Motor neuron (in vitro differentiated cells): ENCODE data around the gene GRK2. TPM values are rescaled to one million over a fixed set of nuclear protein-coding genes. Genes with fewer than 3 reads are reported as not detected.

Source experiments
- ATAC-seq, 8 experiments: fragments of 200-7000 bp; cut with Tn5 transposase; replicated peaks in 6 of 8; 2 replicates each; pipeline ENCODE4 v1.8.0; 2021; ENCODE audit warnings: mild to moderate bottlenecking in 8 of 8, moderate library complexity in 8 of 8
- H3K27ac ChIP-seq, 2 donors: fragments of 250-450 bp; sonication (Bioruptor Pico); 2 replicates each; pipeline ENCODE4 v1.9.0; 2021; ENCODE audit warnings: antibody characterized with exemption in 2 of 2, mild to moderate bottlenecking in 2 of 2, moderate library complexity in 1 of 2
- H3K4me1 ChIP-seq, 2 donors: fragments of 250-450 bp; sonication (Bioruptor Pico); replicated peaks in 1 of 2; 2 replicates each; pipeline ENCODE4 v1.6.1; 2021; ENCODE audit warnings: antibody characterized with exemption in 2 of 2, mild to moderate bottlenecking in 2 of 2, moderate library complexity in 1 of 2
- H3K4me3 ChIP-seq, 5 donors: fragments of 250-450 bp; sonication (Bioruptor Pico); 2 replicates each; pipeline ENCODE4 v1.9.0; 2021; ENCODE audit warnings: antibody characterized with exemption in 5 of 5, mild to moderate bottlenecking in 5 of 5, moderate library complexity in 4 of 5
- WGBS, 10 experiments: fragments of 450-650 bp; shearing (Covaris generic); methylation state at CpG; one replicate each; pipeline ENCODE4 v1.0.0; 2022; 5-methylcytosine and 5-hydroxymethylcytosine counted together
- in situ Hi-C, 9 experiments: fragments of 400-800 bp; cut with MboI; loops; one replicate each; pipeline ENCODE4 v1.15.0; 2021; ENCODE audit warnings: low sequenced_read_pairs in 9 of 9, low pct_unique_long_range_greater_than_20kb in 2 of 9; ENCODE audit not compliant: unreplicated experiment in 9 of 9
- total RNA-seq, 8 experiments: library from RNA; unstranded; fragments of 300-600 nt; gene quantifications; 2 replicates each; pipeline versions ENCODE4 v1.2.3 to v1.2.4, GENCODE V29; 2022

Gene GRK2
- total RNA-seq, 8 experiments from 2014 or later = 13.8 to 40.5 (median 32.6) TPM

GRCh38 chr11:67322049-67322448 is 55.8 kb downstream of the GRK2 start:
- H3K27ac ChIP-seq = no peak overlapping the region
- no peak overlapping the region for H3K4me3 ChIP-seq
- H3K4me1 ChIP-seq = peaks cover 0 to 5% of the 10 kb centered on the region in 2 donors
- in situ Hi-C loops = no loop called here
- no peak for ATAC-seq
- WGBS, 10 experiments = 75 to 100% (median 93%) methylated on average over 1 to 3 of the region's 3 CpGs; no CpG with 5 or more reads in 5 of the 10 experiments

- Histone ChIP-seq H3K4me3 (no peak overlapping the region), H3K27ac (no peak overlapping the region), H3K4me1 (peaks cover 0 to 3% of the 10 kb centered on the region in 2 donors)
- no peak for ATAC-seq
- WGBS, 10 experiments = 78 to 100% (median 93%) methylated on average over 1 to 6 of the region's 7 CpGs; no CpG with 5 or more reads in 3 of the 10 experiments
- in situ Hi-C loops = no loop called here
Measured at GRCh38 chr11:67323526-67323925, 57.3 kb downstream of the GRK2 start.

GRCh38 chr11:67332081-67332691 is 65.9 kb downstream of the GRK2 start:
- no peak overlapping the region for H3K27ac ChIP-seq
- no peak overlapping the region for H3K4me3 ChIP-seq
- ATAC-seq = no peak
- in situ Hi-C loops = no loop called here
- 58 to 100% (median 93%) methylated on average over 1 to 3 of the region's 6 CpGs; no CpG with 5 or more reads in 1 of the 10 experiments for WGBS, 10 experiments
- H3K4me1 ChIP-seq = no peaks in the 10 kb centered on the region

Other genes with a start within 250 kb of the GRK2 start
- gene SYT12, start 243.3 kb upstream of the GRK2 start, total RNA-seq = 1 to 10 TPM in 5 of 8 experiments, under 1 TPM in 3; 0.40 to 4.8 (median 2.0) TPM
- 10 to 100 TPM in 1 of 8 experiments, 1 to 10 TPM in 1, under 1 TPM in 2, not detected in 4; 0.24 to 10.1 (median 1.2) TPM for gene RHOD, start 209.6 kb upstream of the GRK2 start, total RNA-seq
- gene KDM2A, start 147.2 kb upstream of the GRK2 start, total RNA-seq = 10 to 100 TPM; 20.5 to 83.0 (median 33.9) TPM
- 10 to 100 TPM; 14.5 to 43.1 (median 32.9) TPM for gene ANKRD13D, start 22.8 kb downstream of the GRK2 start, total RNA-seq
- 10 to 100 TPM in 2 of 8 experiments, 1 to 10 TPM in 3, under 1 TPM in 3; 0.54 to 26.8 (median 1.5) TPM for gene SSH3, start 37.1 kb downstream of the GRK2 start, total RNA-seq
- gene POLD4, start 87.1 kb downstream of the GRK2 start, total RNA-seq = 100 to 1,000 TPM in 1 of 8 experiments, 10 to 100 TPM in 5, 1 to 10 TPM in 2; 5.6 to 167 (median 24.4) TPM
- 1 to 10 TPM in 5 of 8 experiments, under 1 TPM in 3; 0.81 to 6.1 (median 1.7) TPM for gene CLCF1, start 107.1 kb downstream of the GRK2 start, total RNA-seq
- 10 to 100 TPM in 7 of 8 experiments, 1 to 10 TPM in 1; 4.0 to 25.5 (median 16.2) TPM for gene RAD9A, start 125.5 kb downstream of the GRK2 start, total RNA-seq
- 100 to 1,000 TPM in 4 of 8 experiments, 10 to 100 TPM in 4; 60.9 to 162 (median 104) TPM for gene PPP1CA, start 135.4 kb downstream of the GRK2 start, total RNA-seq
- 1 to 10 TPM in 1 of 8 experiments, under 1 TPM in 7; 0.15 to 2.2 (median 0.64) TPM for gene TBC1D10C, start 137.6 kb downstream of the GRK2 start, total RNA-seq
- 1 to 10 TPM in 3 of 8 experiments, under 1 TPM in 5; 0.16 to 2.1 (median 0.67) TPM for gene CARNS1, start 149.2 kb downstream of the GRK2 start, total RNA-seq
- 10 to 100 TPM; 21.8 to 48.3 (median 30.6) TPM for gene RPS6KB2, start 162.0 kb downstream of the GRK2 start, total RNA-seq
- under 1 TPM in 2 of 8 experiments, not detected in 6; 0.17 to 0.22 TPM for gene PTPRCAP, start 171.2 kb downstream of the GRK2 start, total RNA-seq
- 10 to 100 TPM; 23.3 to 93.7 (median 37.5) TPM for gene CORO1B, start 177.0 kb downstream of the GRK2 start, total RNA-seq
- gene GPR152, start 186.3 kb downstream of the GRK2 start, total RNA-seq = under 1 TPM in 5 of 8 experiments, not detected in 3; 0.11 to 0.90 (median 0.31) TPM
- under 1 TPM in 7 of 8 experiments, not detected in 1; 0.16 to 0.62 (median 0.20) TPM for gene CABP4, start 188.9 kb downstream of the GRK2 start, total RNA-seq
- 10 to 100 TPM in 7 of 8 experiments, 1 to 10 TPM in 1; 9.9 to 30.6 (median 17.2) TPM for gene TMEM134, start 202.8 kb downstream of the GRK2 start, total RNA-seq
- 10 to 100 TPM; 48.1 to 72.2 (median 59.5) TPM for gene AIP, start 216.6 kb downstream of the GRK2 start, total RNA-seq
- 10 to 100 TPM; 21.4 to 64.4 (median 35.9) TPM for gene PITPNM1, start 238.9 kb downstream of the GRK2 start, total RNA-seq
- gene CDK2AP2, start 241.7 kb downstream of the GRK2 start, total RNA-seq = 10 to 100 TPM; 13.8 to 39.3 (median 19.8) TPM